Dermis microvascular lymphatic vessel endothelial cell (primary cell): ENCODE data around the gene HUNK. TPM values are rescaled to one million over a fixed set of nuclear protein-coding genes. Genes with fewer than 3 reads are reported as not detected.
"Not testable (repeated sequence)": the region's sequence is repeated elsewhere in the genome, so short reads cannot be mapped to it uniquely, and the experiment has no call there.

Experiments used
- DNase-seq, 2 donors: peaks; one replicate each; pipeline versions ENCODE4 v3.0.0 to v3.0.0-alpha.2; 2010; ENCODE audit warnings: low read depth in 2 of 2
- total RNA-seq: library from RNA; depleted of rRNA; stranded (reverse); fragments of >200 nt; gene quantifications from 2 replicates; pipeline ENCODE4 v1.2.1, GENCODE V29; 2014

HUNK gene
- total RNA-seq, 1 donor from 2014 or later: under 0.01 TPM

DNA sequence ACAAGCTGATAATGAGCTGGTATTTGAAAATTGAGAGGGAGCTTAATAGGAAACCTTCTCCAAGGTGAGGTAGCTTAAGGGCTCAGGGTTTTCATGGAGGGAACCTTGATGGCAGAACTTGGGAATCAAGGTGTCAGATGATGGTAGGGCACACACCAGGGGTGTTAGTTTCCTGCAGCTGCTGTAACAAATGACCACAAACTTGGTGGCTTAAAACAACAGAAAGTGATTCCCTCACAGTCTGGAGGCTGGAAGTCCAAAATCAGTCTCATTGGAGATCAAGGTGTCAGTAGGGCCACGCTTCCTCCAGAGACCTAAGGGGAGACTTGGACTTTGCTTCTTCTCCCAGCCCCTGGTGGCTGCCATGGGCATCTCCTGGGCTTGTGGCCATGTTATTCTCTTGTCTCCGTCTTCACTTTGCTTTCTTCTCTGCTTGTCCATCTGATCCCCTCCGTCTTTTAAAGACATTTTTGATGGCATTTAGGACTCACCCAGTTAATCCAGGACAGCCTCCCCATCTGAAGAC is 45.5 kb downstream of the HUNK start:
- DNase-seq: no peak

DNA sequence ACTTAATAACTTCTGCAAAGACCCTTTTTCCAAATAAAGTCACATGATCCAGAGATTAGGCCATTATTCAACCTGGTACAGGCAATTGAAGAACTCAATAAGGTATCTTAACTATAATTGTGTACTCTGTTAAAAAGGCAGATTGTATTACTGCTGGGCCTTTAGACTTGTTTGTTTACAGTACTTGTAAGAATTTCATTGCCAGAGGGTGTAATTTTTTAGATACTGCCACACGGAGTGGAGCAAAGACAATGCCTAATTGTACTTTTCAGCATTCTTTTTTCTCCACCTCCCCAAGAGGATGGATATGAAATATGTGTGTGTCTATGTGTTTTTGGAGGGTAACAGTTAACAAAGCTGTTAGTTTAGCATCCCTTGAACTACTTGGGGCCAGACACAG is 47.5 kb downstream of the HUNK start:
- no peak for DNase-seq

DNA sequence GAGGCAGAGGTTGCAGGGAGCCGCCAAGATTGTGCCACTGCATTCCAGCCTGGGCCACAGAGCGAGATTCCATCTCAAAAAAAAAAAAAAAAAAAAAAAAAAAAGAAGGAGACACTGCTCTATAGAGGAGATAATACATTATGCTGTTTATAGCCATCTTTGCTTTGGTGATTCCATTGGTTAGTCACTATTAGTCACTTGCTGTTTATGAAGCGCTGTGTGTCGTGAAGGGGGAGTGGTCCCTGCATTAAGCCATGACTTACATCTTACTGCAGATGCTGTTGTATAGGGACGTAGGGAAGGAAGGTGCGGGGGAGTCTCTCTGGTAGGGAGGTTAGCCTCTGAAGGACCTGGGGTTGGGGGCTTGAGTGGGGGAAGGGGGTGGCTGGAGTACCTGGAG is 48.3 kb downstream of the HUNK start:
- DNase-seq: no peak

DNA sequence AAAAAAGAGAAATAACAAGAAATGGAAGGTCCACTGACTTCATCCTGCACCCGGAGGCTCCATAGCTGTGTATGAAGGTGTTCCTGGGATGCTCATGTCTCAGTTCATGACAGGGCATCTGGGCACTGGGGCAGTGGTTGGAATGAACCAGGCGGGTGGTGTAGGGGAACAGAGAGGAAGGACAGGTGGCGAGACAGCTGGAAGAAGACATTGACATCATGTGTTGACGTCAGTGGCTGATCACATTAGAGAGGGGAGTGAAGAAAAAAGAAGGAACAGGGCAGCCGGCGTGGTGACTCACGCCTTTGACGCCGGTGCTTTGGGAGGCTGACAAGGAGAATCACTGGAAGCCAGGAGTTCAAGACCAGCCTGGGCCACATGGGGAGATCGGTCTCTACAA is 50.1 kb downstream of the HUNK start:
- DNase-seq: no peak

DNA sequence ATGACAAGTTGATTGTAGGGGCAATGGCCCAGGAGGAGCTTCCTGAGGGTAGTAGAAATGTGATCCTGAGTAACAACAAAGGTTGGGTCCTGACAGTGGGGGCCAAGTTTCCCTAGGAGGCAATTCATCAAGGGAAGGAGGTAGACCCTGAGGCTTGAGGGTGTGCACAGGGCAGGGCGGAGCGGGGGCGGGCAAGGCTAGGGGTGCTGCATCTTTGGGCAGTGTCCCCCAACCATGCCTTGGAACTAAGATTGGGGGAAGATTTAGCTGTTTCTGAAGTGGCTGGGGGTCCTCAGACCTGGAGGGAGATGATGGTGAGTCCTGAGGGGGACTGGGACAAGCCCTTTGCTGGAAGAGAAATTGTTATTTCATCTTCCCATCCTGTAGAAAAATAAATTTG is 50.9 kb downstream of the HUNK start:
- DNase-seq: no peak

DNA sequence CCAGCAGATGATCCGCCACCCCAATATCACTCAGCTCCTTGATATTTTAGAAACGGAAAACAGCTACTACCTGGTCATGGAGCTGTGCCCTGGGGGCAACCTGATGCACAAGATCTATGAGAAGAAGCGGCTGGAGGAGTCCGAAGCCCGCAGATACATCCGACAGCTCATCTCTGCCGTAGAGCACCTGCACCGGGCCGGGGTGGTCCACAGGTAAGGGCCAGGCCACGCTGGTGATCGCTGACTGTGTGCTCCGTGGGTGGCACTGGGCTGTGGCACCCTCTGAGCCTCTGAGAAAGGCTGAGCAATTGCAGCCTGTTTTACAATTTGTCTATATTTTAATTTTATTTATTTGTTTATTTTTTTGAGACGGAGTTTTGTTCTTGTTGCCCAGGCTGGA is 51.7 kb downstream of the HUNK start:
- DNase-seq: no peak

DNA sequence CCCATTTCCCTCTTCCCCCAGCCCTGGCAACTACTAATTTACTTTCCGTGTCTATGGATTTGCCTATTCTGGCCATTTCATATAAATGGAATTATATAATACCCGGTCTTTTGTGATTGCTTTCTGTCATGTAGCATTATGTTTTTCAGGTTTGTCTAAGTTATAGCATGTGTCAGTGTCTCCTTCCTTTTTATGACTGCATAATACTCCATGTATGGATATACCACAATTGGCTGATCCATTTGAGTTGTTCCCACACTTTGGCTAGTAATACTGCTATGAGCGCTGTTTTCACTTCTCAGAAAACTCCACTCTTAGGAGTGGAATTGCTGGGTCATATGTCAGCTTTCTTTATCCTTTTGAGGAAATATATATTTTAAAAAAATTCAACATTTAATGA is 53.7 kb downstream of the HUNK start:
- no peak for DNase-seq

DNA sequence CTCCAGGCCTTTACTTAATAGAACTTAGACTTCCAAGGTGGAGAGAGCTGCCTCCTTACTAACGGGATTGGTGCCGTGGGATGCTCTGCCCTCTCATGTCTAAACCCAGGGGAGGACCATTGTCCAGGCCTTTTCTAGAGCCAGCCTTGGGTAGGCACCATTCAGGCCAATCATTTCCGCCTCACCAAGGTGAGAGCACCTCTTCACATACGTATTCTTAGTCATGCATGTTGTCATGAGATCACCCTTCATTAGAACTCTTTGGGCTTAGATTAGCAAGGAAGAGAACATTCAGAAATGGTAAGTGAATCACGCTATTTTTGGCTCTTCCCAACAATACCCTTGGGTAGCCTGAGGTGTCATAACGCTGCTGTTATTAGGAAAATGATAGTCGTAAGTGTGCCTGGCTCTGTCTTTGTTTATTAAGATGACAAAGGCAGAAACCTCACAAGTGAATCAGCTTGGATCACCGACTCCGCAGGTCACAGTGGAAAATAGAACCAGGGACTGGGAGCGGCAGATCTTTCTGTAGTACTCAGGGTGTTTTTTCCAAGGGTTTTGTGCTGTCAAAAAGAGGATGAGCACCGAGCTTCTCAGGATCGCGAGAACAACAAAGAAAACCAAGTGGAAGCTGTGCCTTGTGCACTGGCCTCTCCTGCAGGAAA is 55.0 kb downstream of the HUNK start:
- DNase-seq: no peak

DNA sequence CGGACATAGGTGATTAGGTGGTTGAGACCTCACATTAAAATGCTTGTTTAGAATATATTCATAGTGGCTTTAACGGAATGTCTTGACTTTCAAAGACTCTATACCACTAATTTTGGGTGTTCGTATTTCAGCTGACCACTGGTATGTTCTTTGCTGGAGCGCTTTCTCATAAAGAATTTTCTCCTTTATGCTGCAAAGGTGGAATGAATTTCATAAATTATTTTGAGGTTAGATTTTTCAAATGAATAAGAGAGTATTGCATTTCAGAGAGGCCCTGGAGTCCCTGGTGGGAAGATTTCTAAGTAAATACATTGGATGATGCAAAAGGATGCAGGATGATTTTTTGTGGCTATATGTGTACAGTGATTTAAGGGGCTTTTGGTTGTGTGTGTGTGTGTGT is 55.8 kb downstream of the HUNK start:
- no peak for DNase-seq

DNA sequence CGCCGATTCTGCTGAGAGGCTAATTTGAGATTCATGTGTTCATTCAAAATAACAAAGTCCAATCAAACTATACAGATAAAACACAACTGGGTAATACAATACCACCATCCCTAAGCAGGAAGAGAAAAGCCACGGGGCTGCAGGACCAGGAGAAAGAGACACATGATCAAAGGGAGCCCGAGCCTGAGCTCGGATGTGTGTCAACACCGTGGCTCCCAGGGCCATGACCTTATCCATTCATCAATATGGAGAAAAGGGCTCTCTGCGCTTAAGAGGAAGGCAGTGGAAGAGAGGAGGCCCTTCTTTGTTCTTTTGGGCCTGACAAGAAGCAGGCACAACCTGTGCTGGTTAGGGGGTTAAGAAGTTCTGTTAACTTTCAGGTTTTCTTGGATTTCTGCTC is 56.7 kb downstream of the HUNK start:
- DNase-seq: no peak

DNA sequence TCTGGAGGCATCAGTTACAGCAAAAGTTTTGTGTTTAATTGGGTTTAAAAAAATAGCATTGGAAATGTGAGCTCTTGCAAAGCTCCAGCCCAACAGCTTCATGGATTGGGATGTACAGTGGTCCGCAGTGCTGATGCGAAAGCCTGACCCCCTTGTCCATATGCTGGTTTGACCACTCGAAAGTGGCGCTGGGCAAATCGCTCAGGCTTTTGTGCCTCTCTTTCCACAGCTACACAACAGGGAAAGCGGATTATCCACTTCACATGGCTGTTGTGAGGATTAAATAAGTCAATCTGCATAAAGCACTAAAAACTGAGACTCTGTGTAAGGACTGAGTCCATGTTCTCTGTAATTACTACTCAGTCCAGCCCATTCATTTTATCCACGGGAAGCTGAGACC is 57.2 kb downstream of the HUNK start:
- DNase-seq: no peak

DNA sequence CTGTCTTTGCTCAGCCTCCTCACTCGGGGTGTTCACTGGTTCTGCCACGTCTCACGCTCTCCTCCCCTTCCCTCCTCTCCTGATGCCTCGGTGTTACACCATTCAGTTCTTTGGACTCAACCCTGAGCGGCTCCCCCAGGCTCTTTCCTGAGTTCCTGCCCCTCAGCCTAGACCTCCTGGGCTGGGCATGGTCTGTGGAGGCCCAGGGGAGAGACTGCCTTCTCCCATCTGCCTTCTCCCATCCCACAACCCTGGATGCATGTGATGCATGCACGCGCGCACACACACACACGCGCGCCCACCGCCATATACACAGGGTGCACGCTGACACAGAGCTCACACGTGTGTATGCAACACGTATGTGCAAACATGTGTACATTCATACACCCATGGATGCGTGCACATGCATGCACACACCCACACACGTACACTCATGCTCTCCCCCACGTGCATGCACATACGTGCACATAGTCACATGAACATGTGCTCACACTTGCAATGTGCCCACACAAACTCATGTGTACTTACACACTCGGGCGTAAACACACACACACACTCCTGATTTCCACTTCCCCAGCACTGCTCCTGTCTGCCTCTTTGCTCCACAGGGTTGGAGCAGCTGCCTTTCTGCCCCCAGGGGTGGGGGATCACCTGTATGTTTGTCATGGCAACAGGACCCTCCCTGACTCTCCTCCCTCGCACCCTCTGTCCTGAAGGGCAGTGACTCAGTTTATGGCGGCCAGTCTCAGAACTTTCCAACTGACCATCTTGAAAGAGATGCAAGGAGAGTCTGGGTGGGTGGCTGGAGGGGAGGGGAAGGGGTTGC is 59.0 kb downstream of the HUNK start:
- DNase-seq: no peak

DNA sequence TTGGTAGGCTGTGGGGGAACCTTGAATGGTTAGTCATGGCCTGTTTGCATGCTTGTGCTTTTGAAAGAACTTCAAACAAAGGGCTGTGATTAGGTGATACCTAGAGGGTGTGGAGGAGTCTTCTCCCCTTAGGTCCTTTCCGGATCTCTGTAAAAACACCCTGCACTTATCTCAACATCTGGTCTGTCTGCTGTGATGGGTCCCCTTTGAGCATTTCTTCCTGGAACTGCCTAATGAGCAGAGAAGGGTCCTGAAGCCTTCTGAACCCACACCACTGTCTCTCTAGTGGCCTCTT is 59.6 kb downstream of the HUNK start:
- DNase-seq: no peak

DNA sequence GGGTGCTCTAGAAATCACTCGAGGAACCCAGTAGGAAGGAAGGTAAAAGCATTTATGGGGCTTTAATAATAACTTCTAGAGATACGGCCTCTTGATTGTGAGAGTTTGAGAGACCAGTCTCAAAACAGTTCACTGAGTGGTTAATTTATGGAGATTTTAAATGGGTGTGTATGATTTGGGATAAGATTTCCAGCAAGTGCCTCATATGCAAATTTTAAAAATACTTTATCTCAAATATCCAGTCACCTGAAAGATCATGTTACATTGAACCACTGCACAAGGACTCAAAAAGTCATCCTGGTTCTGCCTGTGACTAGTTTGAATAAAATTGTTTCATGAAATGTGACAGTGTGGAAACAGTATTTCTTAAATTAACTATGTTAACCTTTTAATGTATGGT is 64.5 kb downstream of the HUNK start:
- DNase-seq: no peak

DNA sequence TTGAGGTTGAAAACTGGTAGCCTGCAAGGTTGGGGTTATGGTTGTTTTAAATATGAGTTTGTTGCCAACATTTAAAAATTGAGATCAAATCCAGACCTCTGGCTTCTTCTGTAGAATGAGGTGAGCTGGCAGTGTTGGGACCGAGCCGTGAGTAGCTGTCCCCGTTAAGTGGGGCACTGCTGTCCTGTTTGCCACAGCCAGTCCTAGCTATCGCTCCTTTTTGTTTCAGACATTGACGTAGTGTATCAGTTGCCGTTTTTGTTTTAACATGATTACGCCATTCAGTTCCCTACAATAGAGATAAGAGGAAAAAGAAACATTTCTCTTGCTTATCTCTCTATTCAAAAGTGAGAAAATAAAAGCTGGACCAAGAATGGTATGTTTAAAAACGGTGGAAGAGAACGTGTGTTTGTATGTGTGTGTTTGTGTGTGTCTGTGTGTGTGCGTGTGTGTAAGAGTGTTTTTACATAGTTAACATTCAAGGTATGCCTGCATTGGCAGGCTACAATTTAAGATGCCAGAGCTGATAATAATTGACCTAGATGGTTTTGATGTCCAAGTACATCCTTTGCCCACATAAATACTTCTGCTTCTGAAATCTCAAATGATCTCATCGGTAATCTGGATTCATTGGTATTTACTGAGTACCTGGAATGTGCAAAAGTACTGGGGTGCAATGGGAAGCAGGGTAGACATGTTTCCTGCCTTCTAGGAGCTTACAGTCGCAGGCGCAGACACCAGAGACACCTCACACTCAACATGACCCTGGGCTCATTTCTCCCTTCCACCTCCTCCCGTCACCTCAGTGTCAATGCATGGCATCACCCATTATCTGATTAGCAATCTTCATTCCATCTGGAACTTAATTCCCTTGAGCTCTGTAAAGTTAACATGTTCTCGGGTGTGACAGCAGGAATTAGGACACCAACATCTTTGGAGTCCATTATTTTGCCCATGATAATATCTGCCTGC is 65.8 kb downstream of the HUNK start:
- no peak for DNase-seq

DNA sequence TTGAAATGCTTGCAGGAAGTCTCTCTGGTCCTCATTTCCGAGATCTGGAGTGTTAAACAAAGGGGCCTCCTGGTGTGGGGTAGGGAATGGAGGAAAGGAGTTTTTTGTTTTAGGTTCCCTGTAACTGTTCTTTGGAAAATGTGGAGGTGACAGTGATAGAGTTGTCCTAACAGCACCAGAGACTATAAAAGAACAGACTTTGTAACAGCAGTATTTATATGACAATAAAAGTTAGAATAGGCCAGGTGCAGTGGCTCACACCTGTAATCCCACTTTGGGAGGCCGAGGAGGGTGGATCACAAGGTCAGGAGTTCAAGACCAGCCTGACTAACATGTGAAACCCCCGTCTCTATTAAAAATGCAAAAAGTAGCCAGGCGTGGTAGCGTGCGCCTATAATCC is 68.9 kb downstream of the HUNK start:
- no peak for DNase-seq

DNA sequence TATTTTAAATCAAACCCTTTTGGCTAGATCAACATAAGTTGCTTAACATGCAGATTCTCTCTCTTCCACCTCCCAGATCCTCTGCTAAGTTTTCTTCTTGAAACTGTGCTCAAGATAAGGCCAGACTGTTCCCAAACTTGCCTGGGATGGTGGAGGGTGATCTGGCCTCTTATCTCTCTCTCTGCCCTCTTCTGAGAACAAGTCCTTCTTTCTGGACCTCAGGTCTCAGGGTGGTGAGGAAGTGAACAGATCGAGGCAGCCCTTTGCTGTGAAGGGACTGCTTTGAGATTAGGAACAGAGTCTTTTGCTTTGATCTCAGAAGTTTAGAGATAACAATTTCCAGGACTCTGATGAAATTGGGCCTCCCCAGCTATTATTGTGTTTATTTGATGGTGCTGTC is 70.7 kb downstream of the HUNK start:
- DNase-seq: no peak

DNA sequence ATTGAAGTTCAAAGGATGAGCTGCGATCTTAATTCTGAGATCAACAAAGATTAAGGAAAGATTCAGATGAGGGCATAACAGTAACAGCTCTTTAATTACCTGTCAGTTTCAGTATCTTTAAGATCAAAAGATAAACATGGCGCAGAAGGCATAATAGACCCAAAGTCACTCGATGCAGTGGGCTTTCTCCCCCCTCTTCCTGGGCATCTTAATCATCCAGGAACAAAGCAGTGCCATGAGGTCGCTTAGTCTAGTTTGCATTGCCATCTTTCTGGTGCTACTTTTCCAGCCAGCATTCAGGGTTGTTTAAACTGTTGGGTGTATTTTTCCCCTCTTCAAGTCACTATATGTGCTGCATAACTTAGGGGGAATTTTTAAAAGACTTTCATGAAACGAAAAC is 72.3 kb downstream of the HUNK start:
- no peak for DNase-seq

DNA sequence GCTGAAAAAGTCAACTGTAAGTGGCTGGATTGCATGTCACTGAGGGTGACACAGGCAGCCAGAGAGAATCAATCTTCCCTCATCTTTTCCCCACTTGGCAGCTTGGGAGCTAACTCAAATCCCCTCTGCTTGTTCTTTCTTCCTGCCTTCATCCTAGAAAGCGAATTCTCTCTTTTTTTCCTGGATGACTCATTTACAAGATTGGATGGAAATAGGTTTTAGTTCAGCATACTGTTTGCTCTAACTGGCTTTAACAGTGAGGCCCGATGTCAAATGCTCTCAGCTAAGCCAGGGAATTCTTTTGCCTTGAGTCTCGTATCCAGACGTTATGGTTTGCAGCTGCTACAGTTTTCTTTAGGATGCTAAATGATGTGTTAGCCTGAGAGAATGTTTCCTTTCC is 72.7 kb downstream of the HUNK start:
- no peak for DNase-seq

DNA sequence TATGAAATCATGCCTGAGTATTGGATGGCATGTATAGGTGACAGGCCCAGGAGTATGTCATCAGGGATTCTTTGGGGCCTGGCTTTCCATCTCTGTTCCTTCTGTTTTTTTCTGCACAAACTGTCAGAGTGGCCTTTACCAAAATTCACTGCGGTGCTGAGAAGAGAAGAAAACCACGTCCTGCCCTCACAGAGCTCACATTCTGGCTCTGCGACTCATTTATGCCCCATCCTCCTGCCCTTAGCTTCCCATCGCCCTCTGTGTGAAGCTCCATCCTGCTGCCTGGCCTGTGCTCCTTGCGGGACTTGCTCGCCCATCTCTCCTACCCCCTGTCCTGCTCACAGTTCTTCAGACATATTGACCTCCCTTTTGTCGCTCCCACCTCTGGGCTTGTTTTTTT is 73.4 kb downstream of the HUNK start:
- DNase-seq: no peak

DNA sequence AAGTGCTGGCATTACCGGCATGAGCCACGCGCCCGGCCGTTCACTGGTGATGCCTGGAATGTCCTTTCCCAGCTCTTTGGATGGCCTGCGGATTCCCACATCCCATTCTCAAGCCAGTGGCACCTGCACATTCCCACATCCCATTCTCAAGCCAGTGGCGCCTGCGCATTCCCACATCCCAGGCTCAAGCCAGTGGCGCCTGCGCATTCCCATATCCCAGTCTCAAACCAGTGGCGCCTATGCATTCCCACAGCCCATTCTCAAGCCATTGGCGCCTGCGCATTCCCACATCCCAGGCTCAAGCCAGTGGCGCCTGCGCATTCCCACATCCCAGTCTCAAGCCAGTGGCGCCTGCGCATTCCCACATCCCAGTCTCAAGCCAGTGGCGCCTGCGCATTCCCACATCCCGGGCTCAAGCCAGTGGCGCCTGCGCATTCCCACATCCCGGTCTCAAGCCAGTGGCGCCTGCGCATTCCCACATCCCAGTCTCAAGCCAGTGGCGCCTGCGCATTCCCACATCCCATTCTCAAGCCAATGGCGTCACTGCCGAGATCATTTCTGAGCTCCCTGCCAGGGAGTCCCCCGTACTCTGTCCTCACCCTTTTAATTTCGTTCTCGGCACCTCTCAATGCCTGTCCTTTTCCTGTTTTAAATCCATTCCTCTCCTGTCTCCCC is 74.2 kb downstream of the HUNK start:
- not testable (repeated sequence) for DNase-seq

DNA sequence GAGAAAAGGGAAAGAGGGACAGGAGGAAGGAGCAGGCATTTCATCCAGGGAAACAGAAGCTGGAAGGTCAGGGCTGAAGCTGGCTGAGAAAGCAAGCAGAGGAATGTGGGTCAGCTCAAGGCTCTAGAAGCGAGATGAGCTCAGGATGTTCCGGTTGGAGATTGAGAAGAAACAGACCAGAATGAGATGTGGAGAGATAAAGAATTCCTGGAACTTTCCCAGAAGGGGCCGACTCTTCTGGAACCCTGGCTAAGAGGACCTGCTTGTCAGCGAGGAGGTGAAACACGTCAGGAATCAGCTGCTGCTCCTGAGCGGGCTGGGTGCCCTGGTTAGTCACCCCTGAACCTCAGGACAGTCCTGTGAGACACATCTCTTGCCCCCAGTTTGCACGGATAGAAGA is 75.9 kb downstream of the HUNK start:
- DNase-seq: no peak
